ENCODE measurements around the gene FBXL15.

GRCh38 chr10:102408728-102409603, 11.7 kb upstream of the FBXL15 start:
- TF ChIP-seq CTCF (conservative IDR thresholded peaks at IDR 0.05; ENCODE audit: low read depth, low read length) (no peak), SMC3 (IDR thresholded peaks at IDR 0.05; ENCODE audit: low read depth, low read length) (no peak), RFX5 (IDR thresholded peaks at IDR 0.05; ENCODE audit: low read depth, low read length) (no peak)
